Measurements from ENCODE around the gene CEP120.

Gene CEP120

DNA sequence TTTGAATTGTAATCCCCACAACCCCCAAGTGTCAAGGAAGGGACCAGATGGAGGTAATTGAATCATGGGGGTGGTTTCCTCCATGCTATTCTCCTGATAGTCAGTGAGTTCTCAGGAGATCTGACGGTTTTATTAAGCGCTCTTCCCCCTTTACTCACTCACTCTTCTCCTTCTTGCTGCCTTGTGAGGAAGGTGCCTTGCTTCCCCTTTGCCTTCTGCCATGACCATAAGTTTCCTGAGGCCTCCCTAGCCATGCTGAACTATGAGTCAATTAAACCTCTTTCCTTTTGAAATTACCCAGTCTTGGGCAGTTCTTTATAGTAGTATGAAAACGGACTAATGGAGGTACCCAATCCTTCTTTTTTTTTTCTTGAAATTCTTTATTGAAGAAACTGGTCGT lies 2.2 kb upstream of the CEP120 start:
- TF ChIP-seq GATA3 (IDR thresholded peaks at IDR 0.05; ENCODE audit: low read depth, low read length) (no peak), GATA2 (IDR thresholded peaks at IDR 0.05; ENCODE audit: low read depth, low read length) (no peak)

DNA sequence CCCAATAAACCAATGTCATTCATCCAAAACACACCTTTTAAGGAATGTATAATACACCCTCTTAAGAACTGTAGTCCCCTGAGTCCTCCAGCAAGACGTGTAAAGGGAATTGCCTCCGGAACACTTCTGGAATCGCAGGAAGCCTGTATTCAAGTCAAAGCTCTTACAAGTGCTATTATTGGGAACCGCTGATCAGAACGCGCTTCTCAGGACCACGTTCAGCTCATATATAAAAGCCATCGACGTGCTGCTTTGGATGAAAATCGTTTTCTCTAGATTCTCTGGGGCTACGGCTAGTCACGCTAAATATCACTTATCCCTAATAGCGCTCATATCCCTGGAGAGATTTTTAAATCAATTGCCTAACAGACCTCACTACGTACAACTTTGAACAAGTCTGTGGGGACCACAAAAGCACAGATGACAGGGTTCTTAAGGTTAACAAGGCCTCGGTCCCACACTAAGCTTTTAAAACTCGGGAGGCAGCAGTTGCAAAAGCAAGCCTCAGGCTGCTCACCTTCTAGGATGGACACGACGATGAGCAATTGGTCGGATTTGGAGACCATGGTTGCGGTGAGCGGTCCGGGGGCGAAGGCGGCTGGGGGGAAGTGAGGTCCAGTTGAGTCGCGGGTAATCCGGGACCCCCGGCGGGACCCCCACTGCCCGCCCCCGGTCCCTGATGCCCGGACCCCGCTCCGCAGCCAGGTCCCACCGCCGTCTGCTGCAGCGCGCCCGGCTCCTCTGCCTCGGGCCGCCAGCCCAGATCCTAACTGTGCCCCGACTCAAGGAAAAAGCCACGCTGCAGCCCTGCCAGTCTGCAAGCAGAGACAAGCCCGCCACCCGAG lies 548 bp downstream of the CEP120 start:
- TF ChIP-seq GATA2 (IDR thresholded peaks at IDR 0.05; ENCODE audit: low read depth, low read length) (no peak), GATA3 (IDR thresholded peaks at IDR 0.05; ENCODE audit: low read depth, low read length) (no peak)

DNA sequence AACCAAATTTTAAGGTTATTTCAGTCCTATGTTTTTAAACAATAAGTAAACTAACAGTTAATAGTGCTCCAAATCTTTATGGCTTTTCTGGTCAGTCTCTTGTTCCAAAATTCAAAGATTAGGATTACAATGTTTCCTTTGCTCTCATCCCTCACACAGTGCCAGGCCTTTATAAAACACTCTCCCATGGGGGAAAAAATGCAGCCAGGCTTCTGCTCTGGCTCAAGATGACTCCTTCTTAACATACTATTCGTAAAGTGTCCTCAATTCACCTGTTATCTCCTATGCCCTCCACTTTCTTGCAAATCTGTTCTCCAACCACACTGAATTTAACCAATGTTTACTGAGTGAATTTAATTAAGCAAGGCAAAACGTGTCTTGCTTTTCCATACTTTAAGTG lies 1.4 kb downstream of the CEP120 start:
- TF ChIP-seq GATA3 (IDR thresholded peaks at IDR 0.05; ENCODE audit: low read depth, low read length): no peak
- no peak for TF ChIP-seq GATA2 (IDR thresholded peaks at IDR 0.05; ENCODE audit: low read depth, low read length)

DNA sequence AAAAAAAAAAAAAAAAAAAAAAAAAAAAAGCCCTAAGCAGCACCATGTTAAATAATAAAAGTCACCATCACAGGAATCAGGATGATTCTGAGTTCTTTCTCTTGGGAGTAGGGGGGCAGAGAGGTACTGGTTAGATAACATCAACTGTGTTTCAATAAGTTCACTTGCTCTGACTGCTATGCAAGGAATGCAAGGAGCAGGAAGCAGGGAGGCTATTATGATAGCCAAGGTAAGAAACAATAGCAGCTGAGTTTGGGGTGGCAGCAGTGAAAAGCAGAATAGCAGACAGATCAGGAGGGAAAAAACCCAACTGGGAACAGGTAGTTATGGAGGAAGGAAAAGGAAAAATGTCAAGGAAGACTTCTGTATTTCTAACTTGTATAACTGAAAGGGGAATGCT lies 8.2 kb downstream of the CEP120 start:
- TF ChIP-seq GATA2 (IDR thresholded peaks at IDR 0.05; ENCODE audit: low read depth, low read length) (no peak), GATA3 (IDR thresholded peaks at IDR 0.05; ENCODE audit: low read depth, low read length) (no peak)

DNA sequence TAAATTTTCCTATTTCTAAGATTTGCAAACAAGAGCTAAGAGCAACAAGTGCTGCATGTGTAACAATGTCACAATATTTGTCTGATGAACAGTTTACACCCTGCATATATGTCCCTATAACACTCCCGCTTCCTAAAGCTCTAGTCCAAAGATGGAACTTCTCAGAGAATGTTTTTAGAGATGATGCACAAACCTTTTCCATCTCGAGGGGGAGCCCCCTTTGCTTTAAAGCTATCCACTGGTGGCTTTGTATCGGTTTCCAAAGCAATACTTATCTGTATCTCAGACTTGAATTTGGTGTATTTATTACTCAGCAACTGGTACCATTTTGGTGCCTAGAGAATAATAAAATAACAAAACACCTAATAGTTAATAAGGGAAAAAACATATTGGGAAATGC lies 11.0 kb downstream of the CEP120 start:
- no peak for TF ChIP-seq GATA2 (IDR thresholded peaks at IDR 0.05; ENCODE audit: low read depth, low read length)
- no peak for TF ChIP-seq GATA3 (IDR thresholded peaks at IDR 0.05; ENCODE audit: low read depth, low read length)

DNA sequence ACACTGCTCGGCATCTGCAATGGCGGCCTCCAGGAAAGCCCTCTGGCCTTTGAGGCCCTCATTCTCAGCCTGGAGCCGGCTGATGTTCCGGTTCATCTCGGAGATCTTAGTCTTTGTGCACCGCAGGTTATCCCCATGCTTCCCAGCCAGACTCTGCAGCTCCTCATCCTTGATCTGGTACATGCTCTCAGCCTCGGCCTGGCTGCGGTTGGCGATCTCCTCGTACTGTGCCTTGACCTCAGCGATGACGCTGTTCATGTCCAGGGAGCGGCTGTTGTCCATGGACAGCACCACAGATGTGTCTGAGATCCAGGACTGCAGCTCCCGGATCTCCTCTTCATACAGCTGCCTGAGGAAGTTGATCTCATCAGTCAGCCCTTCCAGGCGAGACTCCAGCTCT lies 21.9 kb downstream of the CEP120 start:
- no peak for TF ChIP-seq GATA2 (IDR thresholded peaks at IDR 0.05; ENCODE audit: low read depth, low read length)
- no peak for TF ChIP-seq GATA3 (IDR thresholded peaks at IDR 0.05; ENCODE audit: low read depth, low read length)

GRCh38 chr5:123398058-123398733 lies 25.0 kb downstream of the CEP120 start:
- TF ChIP-seq GATA2 (IDR thresholded peaks at IDR 0.05; ENCODE audit: low read depth, low read length) (no peak), GATA3 (IDR thresholded peaks at IDR 0.05; ENCODE audit: low read depth, low read length) (no peak)

- no peak for TF ChIP-seq GATA3 (IDR thresholded peaks at IDR 0.05; ENCODE audit: low read depth, low read length)
- TF ChIP-seq GATA2 (IDR thresholded peaks at IDR 0.05; ENCODE audit: low read depth, low read length): no peak
These were observed 25.7 kb downstream of the CEP120 start for GRCh38 chr5:123397538-123397937.

GRCh38 chr5:123391009-123391408 lies 32.2 kb downstream of the CEP120 start:
- no peak for TF ChIP-seq GATA3 (IDR thresholded peaks at IDR 0.05; ENCODE audit: low read depth, low read length)
- TF ChIP-seq GATA2 (IDR thresholded peaks at IDR 0.05; ENCODE audit: low read depth, low read length): no peak

- TF ChIP-seq GATA3 (IDR thresholded peaks at IDR 0.05; ENCODE audit: low read depth, low read length) (no peak), GATA2 (IDR thresholded peaks at IDR 0.05; ENCODE audit: low read depth, low read length) (no peak)
These were observed 33.4 kb downstream of the CEP120 start for GRCh38 chr5:123389794-123390193.

GRCh38 chr5:123387313-123387712 lies 35.9 kb downstream of the CEP120 start:
- no peak for TF ChIP-seq GATA2 (IDR thresholded peaks at IDR 0.05; ENCODE audit: low read depth, low read length)
- no peak for TF ChIP-seq GATA3 (IDR thresholded peaks at IDR 0.05; ENCODE audit: low read depth, low read length)

- TF ChIP-seq GATA3 (IDR thresholded peaks at IDR 0.05; ENCODE audit: low read depth, low read length) (no peak), GATA2 (IDR thresholded peaks at IDR 0.05; ENCODE audit: low read depth, low read length) (no peak)
These were observed 41.0 kb downstream of the CEP120 start for GRCh38 chr5:123382252-123382651.

DNA sequence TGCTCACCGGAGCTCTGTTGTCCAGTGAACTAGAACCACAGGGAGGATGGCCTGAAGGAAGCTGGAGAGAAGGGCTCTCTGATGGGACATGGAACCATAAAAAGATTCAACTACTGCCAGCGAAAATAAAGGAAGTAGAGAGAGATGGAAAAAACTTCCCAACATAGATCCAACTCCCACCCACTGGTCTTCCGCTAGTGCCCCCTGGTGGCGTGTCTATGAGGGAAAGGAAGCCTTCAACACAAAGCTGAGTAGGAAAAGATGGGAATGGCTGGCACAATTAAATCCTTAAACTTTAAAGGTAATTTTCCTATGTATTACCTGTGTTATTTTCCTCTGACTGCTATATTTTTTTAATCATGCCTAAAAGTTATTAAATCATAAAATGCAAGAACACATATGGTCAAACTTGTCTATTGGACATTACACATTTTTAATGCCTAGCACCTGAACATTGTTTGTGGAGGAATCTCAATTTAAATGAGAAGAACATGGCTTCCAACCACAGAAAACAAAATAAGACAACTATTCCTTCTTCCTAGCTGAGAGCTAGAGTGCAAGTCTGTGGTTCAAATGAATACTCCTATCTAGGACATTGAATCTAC lies 51.5 kb downstream of the CEP120 start:
- TF ChIP-seq GATA2 (IDR thresholded peaks at IDR 0.05; ENCODE audit: low read depth, low read length): no peak

GRCh38 chr5:123369371-123369968 lies 53.7 kb downstream of the CEP120 start:
- no peak for TF ChIP-seq GATA2 (IDR thresholded peaks at IDR 0.05; ENCODE audit: low read depth, low read length)
- TF ChIP-seq GATA3 (IDR thresholded peaks at IDR 0.05; ENCODE audit: low read depth, low read length): no peak

Data from SH-SY5Y (cell line).